Peyer's patch (tissue), 4 donors: ENCODE measurements around the gene VAV2.

ENCODE experiments used
- POLR2A ChIP-seq, 2 donors: fragments of 450-650 bp; IDR thresholded peaks; one replicate each; pipeline ENCODE4 v1.5.1; 2017; ENCODE audit warnings: antibody characterized with exemption in 2 of 2, mild to moderate bottlenecking in 2 of 2, moderate library complexity in 2 of 2
- TF ChIP-seq, protein P1 (sequence below), 6 experiments: fragments of 450-650 bp in 4 of 6; fragments of 200-600 bp in 2 of 6; sonication (generic) in 1 of 6; IDR thresholded peaks; one replicate each; pipeline ENCODE4 v1.5.1; 2017 to 2019; ENCODE audit warnings: antibody characterized with exemption in 6 of 6, mild to moderate bottlenecking in 3 of 6, moderate library complexity in 1 of 6

DNA sequence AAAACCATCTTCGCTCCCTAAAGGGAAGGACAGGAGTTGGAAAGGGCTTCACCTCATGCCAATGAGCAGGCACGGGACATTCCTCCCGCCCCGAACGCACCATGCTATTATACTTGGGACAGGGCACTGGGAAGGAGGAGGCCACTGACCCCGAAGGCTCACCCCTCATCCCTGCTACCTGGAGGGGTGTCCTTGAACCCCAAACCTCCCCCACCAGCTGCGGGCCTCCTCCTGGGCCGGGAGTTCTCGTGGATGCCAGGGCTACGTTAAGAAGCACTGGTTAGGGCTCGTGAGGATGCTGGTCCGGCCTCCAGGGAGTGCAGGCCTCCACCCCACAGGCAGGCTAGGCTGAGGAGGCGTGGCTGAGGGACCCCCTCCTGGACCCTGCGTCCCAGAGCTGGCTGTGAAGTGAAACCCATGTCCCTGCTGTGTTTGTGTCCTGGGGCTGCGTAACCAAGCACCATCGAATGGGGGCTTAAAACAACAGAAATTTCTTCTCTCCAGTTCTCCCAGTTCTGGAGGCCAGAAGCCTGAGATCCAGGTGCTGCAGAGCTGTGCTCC, 142.9 kb downstream of the VAV2 start:
- TF ChIP-seq, protein P1, sequence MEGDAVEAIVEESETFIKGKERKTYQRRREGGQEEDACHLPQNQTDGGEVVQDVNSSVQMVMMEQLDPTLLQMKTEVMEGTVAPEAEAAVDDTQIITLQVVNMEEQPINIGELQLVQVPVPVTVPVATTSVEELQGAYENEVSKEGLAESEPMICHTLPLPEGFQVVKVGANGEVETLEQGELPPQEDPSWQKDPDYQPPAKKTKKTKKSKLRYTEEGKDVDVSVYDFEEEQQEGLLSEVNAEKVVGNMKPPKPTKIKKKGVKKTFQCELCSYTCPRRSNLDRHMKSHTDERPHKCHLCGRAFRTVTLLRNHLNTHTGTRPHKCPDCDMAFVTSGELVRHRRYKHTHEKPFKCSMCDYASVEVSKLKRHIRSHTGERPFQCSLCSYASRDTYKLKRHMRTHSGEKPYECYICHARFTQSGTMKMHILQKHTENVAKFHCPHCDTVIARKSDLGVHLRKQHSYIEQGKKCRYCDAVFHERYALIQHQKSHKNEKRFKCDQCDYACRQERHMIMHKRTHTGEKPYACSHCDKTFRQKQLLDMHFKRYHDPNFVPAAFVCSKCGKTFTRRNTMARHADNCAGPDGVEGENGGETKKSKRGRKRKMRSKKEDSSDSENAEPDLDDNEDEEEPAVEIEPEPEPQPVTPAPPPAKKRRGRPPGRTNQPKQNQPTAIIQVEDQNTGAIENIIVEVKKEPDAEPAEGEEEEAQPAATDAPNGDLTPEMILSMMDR (IDR thresholded peaks at IDR 0.05), result no peak
- TF ChIP-seq POLR2A (IDR thresholded peaks at IDR 0.05), result no peak
